ENCODE measurements around the gene S100Z.
"Not testable (repeated sequence)": the region's sequence is repeated elsewhere in the genome, so short reads cannot be mapped to it uniquely, and the experiment has no call there.

The S100Z gene

GRCh38 chr5:76816110-76816831, 33.5 kb upstream of the S100Z start:
- H3K4me3 ChIP-seq (ENCODE audit: low read length), result no peak overlapping the region
- no peak for TF ChIP-seq CTCF (IDR thresholded peaks at IDR 0.05; ENCODE audit: insufficient read depth, low read depth, low read length, missing control alignments)
- peak; percentile 50 for DNase-seq (ENCODE audit: low read depth)

GRCh38 chr5:76818844-76819831, 30.7 kb upstream of the S100Z start, which contains the start of gene F2RL1:
F2RL1 (plus strand) TSS chr5:76819030; CDS start chr5:76819183, 153 bp downstream.
- peak within 1 kb of the TSS; percentile 98 for H3K4me3 ChIP-seq (ENCODE audit: low read length)
- peak; percentile 99 for DNase-seq (ENCODE audit: low read depth)
- TF ChIP-seq CTCF (IDR thresholded peaks at IDR 0.05; ENCODE audit: insufficient read depth, low read depth, low read length, missing control alignments), result no peak

DNA sequence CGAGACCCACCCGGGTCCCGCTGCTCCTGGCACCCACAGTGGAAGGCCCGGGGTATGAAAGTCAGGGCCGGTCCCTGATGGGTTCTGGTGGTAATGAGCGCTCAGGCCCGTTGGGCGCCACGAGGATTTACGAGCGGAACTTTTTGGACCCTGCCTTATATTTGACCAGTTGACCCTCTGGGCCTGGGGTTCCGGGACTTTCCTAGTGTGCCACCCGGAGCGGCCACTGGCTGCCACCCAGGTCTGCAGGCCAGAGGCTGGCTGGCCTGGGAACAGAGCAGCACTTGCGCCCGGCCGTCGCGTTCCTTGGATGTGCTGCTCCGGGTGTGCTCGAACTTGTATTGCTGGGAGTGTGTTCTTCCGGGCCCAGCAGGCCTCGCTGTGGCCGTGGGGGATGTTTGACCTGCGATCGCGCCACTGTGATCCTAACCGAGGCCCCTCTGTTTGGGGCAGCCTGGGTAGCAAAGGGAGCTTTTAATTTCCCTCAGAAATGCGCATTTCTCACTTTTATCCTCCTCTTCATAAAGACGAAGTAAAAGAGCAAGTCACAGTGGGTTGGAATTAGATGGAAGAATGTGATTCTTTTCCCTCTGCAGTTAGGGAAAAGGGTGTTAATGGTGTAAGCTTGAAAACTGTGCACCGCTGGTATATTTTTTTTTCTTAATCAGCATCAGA, 29.8 kb upstream of the S100Z start:
- no peak for TF ChIP-seq CTCF (IDR thresholded peaks at IDR 0.05; ENCODE audit: insufficient read depth, low read depth, low read length, missing control alignments)
- DNase-seq (ENCODE audit: low read depth), result no peak
- H3K4me3 ChIP-seq (ENCODE audit: low read length), result peak overlapping the region; percentile 98

DNA sequence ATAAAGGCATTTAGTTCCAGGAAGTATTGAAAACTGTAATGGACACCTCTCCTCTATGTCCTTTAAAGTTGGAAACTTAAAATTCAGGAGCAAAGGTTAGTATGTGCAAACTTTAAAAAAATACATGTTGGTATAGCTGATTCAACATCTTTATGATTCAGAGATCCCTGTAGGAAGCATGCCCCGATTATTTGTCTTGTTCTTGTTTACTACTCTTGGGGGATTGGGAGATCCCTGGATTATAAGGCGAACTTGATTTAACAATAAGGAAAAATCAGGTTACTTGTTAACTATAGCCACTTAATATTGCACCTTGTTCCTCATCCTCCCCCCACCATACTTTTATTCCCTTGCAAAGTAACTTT, 29.3 kb upstream of the S100Z start:
- H3K4me3 ChIP-seq (ENCODE audit: low read length), result peak overlapping the region; percentile 98
- no peak for DNase-seq (ENCODE audit: low read depth)
- no peak for TF ChIP-seq CTCF (IDR thresholded peaks at IDR 0.05; ENCODE audit: insufficient read depth, low read depth, low read length, missing control alignments)

GRCh38 chr5:76821136-76821535, 28.7 kb upstream of the S100Z start:
- H3K4me3 ChIP-seq (ENCODE audit: low read length), result no peak overlapping the region
- no peak for DNase-seq (ENCODE audit: low read depth)

DNA sequence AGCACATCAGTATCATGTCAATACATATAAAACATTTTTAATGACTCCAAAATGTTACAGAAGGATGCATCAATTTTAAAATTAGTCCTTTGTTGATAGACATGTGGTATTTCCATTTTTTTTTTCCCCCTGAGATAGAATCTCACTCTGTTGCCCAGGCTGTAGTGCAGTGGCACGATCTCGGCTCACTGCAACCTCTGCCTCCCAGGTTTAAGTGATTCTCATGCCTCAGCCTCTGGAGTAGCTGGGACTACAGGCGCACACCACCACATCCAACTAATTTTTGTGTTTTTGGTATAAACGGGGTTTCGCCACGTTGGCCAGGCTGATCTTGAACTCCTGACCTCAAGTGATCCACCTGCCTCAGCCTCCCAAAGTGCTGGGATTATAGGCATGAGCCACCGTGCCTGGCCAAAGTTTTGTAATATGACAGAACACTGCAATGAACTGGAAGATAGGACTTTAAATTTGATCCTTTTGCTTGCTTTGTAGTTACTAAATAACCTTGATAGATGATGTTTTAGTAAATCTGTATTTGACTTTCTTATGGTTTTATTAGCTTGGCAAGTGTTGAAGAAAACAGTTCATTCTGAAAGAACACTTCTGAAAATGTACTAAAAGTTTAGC, 27.6 kb upstream of the S100Z start:
- H3K4me3 ChIP-seq (ENCODE audit: low read length); DNase-seq (ENCODE audit: low read depth): not testable (repeated sequence)

More at GRCh38 chr5:76821136-76821535, 28.7 kb upstream of the S100Z start:
- TF ChIP-seq CTCF (IDR thresholded peaks at IDR 0.05; ENCODE audit: insufficient read depth, low read depth, low read length, missing control alignments), result no peak

DNA sequence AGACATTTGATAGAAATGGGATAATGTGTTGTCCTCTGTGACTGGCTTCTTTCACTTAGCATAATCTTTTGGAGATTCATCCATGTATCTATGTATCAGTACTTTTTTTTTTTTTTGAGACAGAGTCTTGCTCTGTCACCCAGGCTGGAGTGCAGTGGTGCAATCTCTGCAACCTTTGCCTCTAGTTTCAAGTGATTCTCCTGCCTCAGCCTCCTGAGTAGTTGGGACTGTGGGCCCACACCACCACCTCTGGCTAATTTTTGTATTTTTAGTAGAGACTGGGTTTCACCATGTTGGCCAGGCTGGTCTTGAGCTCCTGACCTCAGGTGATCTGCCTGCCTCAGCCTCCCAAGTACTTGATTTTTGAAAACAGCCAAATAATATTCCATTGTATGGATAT, 23.4 kb upstream of the S100Z start:
- not testable (repeated sequence) for H3K4me3 ChIP-seq (ENCODE audit: low read length); DNase-seq (ENCODE audit: low read depth)
